Measurements from ENCODE around the gene VAX1. TPM values are rescaled to one million over a fixed set of nuclear protein-coding genes. Genes with fewer than 3 reads are reported as not detected.

Gene VAX1
- total RNA-seq, 1 donor from 2014 or later, result not detected

DNA sequence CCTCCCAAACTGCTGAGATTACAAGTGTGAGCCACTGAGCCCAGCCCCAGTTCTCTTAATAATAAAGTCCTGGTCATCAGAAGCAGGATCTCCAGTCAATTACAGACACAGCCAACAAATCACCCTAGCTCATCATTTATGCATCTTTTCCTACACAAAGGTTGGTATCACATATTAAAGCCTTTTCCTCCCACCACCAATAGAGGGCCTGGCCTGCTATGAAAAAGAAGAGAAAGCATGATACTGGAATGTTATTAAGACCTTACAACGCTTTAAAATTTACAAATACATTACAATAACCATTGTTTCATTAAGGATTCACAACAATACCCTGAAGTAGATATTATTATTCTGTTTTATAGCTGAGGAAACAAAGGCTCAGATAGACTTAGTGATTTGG is 25.9 kb downstream of the VAX1 start:
- no peak for DNase-seq (ENCODE audit: low spot score in 2 of 2, unreplicated experiment in 2 of 2)
- H3K27ac Mint-ChIP-seq, result no peak overlapping the region
- no peaks in the 10 kb centered on the region for H3K9me3 Mint-ChIP-seq
- H3K27me3 Mint-ChIP-seq (ENCODE audit: low read depth), result peaks cover 59% of the 10 kb centered on the region
- H3K4me3 Mint-ChIP-seq, result no peak overlapping the region
- no peaks in the 10 kb centered on the region for H3K36me3 Mint-ChIP-seq
- TF ChIP-seq CTCF (IDR thresholded peaks at IDR 0.05; ENCODE audit: unreplicated experiment), result peak; percentile 13
- H3K4me1 Mint-ChIP-seq, result no peaks in the 10 kb centered on the region

- H3K27ac Mint-ChIP-seq, result no peak overlapping the region
Measured at GRCh38 chr10:117107238-117107637, 30.8 kb downstream of the VAX1 start.

DNA sequence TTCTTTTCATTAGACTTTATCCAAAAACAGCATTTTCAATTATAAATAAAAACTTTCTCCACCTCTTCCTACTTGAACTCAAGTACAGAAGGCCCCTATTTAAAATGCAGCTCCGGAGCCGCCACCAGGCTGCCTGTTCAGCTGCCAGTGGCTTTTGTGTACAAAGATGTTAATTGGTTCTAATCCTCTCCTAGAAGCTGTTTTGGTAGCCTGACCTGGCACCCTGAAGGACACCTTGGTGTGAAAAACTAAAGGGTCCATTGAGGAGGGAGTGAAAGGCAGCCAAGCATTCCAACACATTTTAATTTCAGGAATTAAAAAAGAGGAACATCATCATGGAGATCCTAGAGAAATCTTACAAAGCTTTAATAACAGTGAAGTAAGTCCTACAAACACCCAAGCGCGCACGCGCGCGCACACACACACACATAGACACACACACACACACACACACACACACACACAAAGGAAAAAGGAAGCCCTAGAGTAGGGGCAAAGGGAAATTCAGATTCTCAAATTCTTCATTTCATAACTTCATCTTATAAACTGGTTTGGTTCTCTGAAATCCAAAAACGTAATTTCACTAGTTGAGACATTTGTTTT is 41.4 kb downstream of the VAX1 start:
- DNase-seq (ENCODE audit: low spot score in 2 of 2, unreplicated experiment in 2 of 2), result no peak
- Mint-ChIP-seq H3K4me1 (no peaks in the 10 kb centered on the region), H3K27me3 (ENCODE audit: low read depth) (peaks cover 55% of the 10 kb centered on the region), H3K36me3 (no peaks in the 10 kb centered on the region), H3K4me3 (no peak overlapping the region), H3K27ac (no peak overlapping the region), H3K9me3 (no peaks in the 10 kb centered on the region)
- no peak for TF ChIP-seq CTCF (IDR thresholded peaks at IDR 0.05; ENCODE audit: unreplicated experiment)

More at GRCh38 chr10:117107238-117107637, 30.8 kb downstream of the VAX1 start:
- no peak for TF ChIP-seq CTCF (IDR thresholded peaks at IDR 0.05; ENCODE audit: unreplicated experiment)
- no peak overlapping the region for H3K4me3 Mint-ChIP-seq
- H3K36me3 Mint-ChIP-seq, result no peaks in the 10 kb centered on the region
- DNase-seq (ENCODE audit: low spot score in 2 of 2, unreplicated experiment in 2 of 2), result no peak
- no peaks in the 10 kb centered on the region for H3K9me3 Mint-ChIP-seq
- peaks cover 38% of the 10 kb centered on the region for H3K27me3 Mint-ChIP-seq (ENCODE audit: low read depth)
- H3K4me1 Mint-ChIP-seq, result no peaks in the 10 kb centered on the region

GRCh38 chr10:117094856-117095255 is 43.2 kb downstream of the VAX1 start:
- DNase-seq (ENCODE audit: low spot score in 2 of 2, unreplicated experiment in 2 of 2), result no peak
- H3K4me3 Mint-ChIP-seq, result no peak overlapping the region
- no peaks in the 10 kb centered on the region for H3K4me1 Mint-ChIP-seq
- H3K27me3 Mint-ChIP-seq (ENCODE audit: low read depth), result peaks cover 54% of the 10 kb centered on the region
- H3K27ac Mint-ChIP-seq, result no peak overlapping the region
- no peaks in the 10 kb centered on the region for H3K36me3 Mint-ChIP-seq
- no peak for TF ChIP-seq CTCF (IDR thresholded peaks at IDR 0.05; ENCODE audit: unreplicated experiment)
- no peaks in the 10 kb centered on the region for H3K9me3 Mint-ChIP-seq

- no peaks in the 10 kb centered on the region for H3K9me3 Mint-ChIP-seq
- no peak for DNase-seq (ENCODE audit: low spot score in 2 of 2, unreplicated experiment in 2 of 2)
- no peaks in the 10 kb centered on the region for H3K36me3 Mint-ChIP-seq
- H3K4me3 Mint-ChIP-seq, result no peak overlapping the region
- peaks cover 64% of the 10 kb centered on the region for H3K27me3 Mint-ChIP-seq (ENCODE audit: low read depth)
- H3K4me1 Mint-ChIP-seq, result no peaks in the 10 kb centered on the region
- H3K27ac Mint-ChIP-seq, result no peak overlapping the region
- TF ChIP-seq CTCF (IDR thresholded peaks at IDR 0.05; ENCODE audit: unreplicated experiment), result no peak
Measured at GRCh38 chr10:117092386-117092785, 45.7 kb downstream of the VAX1 start.

DNA sequence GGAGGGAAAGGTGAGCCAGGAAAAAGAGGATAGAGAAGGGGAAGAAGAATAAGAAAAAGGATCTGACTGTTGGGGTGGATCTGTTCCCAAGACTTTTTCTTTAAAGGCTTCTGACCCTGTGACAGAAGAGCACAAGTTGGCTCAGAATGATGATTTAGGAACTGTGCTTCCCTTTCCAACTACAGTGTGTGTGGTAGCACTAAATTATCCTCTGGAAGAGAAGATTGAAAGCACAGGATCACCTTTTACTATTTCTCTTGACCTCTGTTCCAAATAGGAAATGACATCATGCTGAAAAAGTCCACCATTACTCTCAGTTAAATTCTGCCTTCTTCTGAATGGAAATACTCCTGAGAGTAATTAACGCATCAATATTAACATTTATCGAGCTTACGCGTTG is 47.2 kb downstream of the VAX1 start:
- H3K27ac Mint-ChIP-seq, result no peak overlapping the region
- H3K36me3 Mint-ChIP-seq, result no peaks in the 10 kb centered on the region
- DNase-seq (ENCODE audit: low spot score in 2 of 2, unreplicated experiment in 2 of 2), result no peak
- no peak overlapping the region for H3K4me3 Mint-ChIP-seq
- no peak for TF ChIP-seq CTCF (IDR thresholded peaks at IDR 0.05; ENCODE audit: unreplicated experiment)
- H3K9me3 Mint-ChIP-seq, result no peaks in the 10 kb centered on the region
- H3K4me1 Mint-ChIP-seq, result no peaks in the 10 kb centered on the region
- H3K27me3 Mint-ChIP-seq (ENCODE audit: low read depth), result peaks cover 52% of the 10 kb centered on the region

All from mesothelial cell of epicardium (in vitro differentiated cells).